Hepatocyte (in vitro differentiated cells): ENCODE results near the gene CACNA1C. TPM values are rescaled to one million over a fixed set of nuclear protein-coding genes. Genes with fewer than 3 reads are reported as not detected.

Source experiments
- DNase-seq: peaks from one replicate; pipeline ENCODE4 v3.0.0-alpha.2; 2016; ENCODE audit warnings: low spot score
- H2AFZ ChIP-seq: fragments of 200-600 bp; sonication (generic); 2 replicates; pipeline ENCODE4 v1.6.0; 2016; ENCODE audit warnings: antibody characterized with exemption, mild to moderate bottlenecking
- H3K27ac ChIP-seq: fragments of 200-600 bp; sonication (generic); 2 replicates; pipeline ENCODE4 v1.5.1; 2016; ENCODE audit warnings: mild to moderate bottlenecking
- H3K27me3 ChIP-seq: fragments of 200-600 bp; sonication (generic); 2 replicates; pipeline ENCODE4 v1.6.1; 2016
- H3K36me3 ChIP-seq: fragments of 200-600 bp; sonication (generic); replicated peaks from 2 replicates; pipeline ENCODE4 v1.5.1; 2016; ENCODE audit warnings: low read depth; ENCODE audit not compliant: insufficient read depth
- H3K4me1 ChIP-seq: fragments of 200-600 bp; sonication (generic); 2 replicates; pipeline ENCODE4 v1.5.1; 2016; ENCODE audit warnings: mild to moderate bottlenecking, moderate library complexity; ENCODE audit not compliant: insufficient read depth
- H3K4me2 ChIP-seq: fragments of 200-600 bp; sonication (generic); 2 replicates; pipeline ENCODE4 v1.6.0; 2016
- H3K4me3 ChIP-seq: fragments of 200-600 bp; sonication (generic); 2 replicates; pipeline ENCODE4 v1.5.1; 2016; ENCODE audit warnings: mild to moderate bottlenecking
- H3K79me2 ChIP-seq: fragments of 200-600 bp; sonication (generic); 2 replicates; pipeline ENCODE4 v1.6.0; 2017; ENCODE audit warnings: mild to moderate bottlenecking
- H3K9me2 ChIP-seq: fragments of 200-600 bp; sonication (generic); replicated peaks from 2 replicates; pipeline ENCODE4 v1.6.0; 2017; ENCODE audit warnings: mild to moderate bottlenecking; ENCODE audit not compliant: insufficient read depth
- H3K9me3 ChIP-seq: fragments of 200-600 bp; sonication (generic); 2 replicates; pipeline ENCODE4 v1.5.1; 2016; ENCODE audit warnings: low read depth, mild to moderate bottlenecking
- H4K20me1 ChIP-seq: fragments of 200-600 bp; sonication (generic); 2 replicates; pipeline ENCODE4 v1.6.0; 2016; ENCODE audit warnings: mild to moderate bottlenecking; ENCODE audit not compliant: insufficient read depth, poor library complexity, severe bottlenecking
- CTCF ChIP-seq: fragments of 200-600 bp; sonication (generic); IDR thresholded peaks from 2 replicates; pipeline ENCODE4 v1.5.1; 2016; ENCODE audit warnings: antibody characterized with exemption, mild to moderate bottlenecking; ENCODE audit not compliant: poor library complexity
- EZH2 ChIP-seq: fragments of 200-600 bp; sonication (generic); IDR thresholded peaks from 2 replicates; pipeline ENCODE4 v1.6.1; 2016; ENCODE audit warnings: antibody characterized with exemption, mild to moderate bottlenecking, borderline replicate concordance
- EZH2phosphoT487 ChIP-seq: fragments of 200-600 bp; sonication (generic); IDR thresholded peaks from one replicate; pipeline ENCODE4 v1.6.1; 2018; ENCODE audit warnings: antibody characterized with exemption, mild to moderate bottlenecking, low read depth, moderate library complexity; ENCODE audit not compliant: unreplicated experiment, severe bottlenecking
- WGBS: methylation state at CpG from one replicate; pipeline ENCODE4 v1.1.6; 2016; ENCODE audit warnings: low lambda C conversion rate; ENCODE audit errors: missing lambda C conversion rate; 5-methylcytosine and 5-hydroxymethylcytosine counted together
- polyA plus RNA-seq: library from polyadenylated mRNA; unstranded; fragments of >200 nt; fragmentation: Nextera tagmentation; extraction: Ambion mirVana; gene quantifications from 2 replicates; pipeline ENCODE4 v1.2.1, GENCODE V29; 2016
- total RNA-seq: library from RNA; depleted of rRNA; stranded (reverse); fragments of >200 nt; gene quantifications from 2 replicates; pipeline ENCODE4 v1.2.3, GENCODE V29; 2014

Gene CACNA1C
- total and polyA plus RNA-seq, 2 experiments from 2014 or later: 3.2 to 4.0 TPM

- WGBS: 85% methylated on average over 15 of the region's 15 CpGs
- TF ChIP-seq CTCF (no peak), EZH2 (no peak), EZH2phosphoT487 (no peak)
- Histone ChIP-seq H3K9me2 (no peaks in the 10 kb centered on the region), H3K27me3 (no peaks in the 10 kb centered on the region), H3K79me2 (no peaks in the 10 kb centered on the region), H3K4me1 (peaks cover 16% of the 10 kb centered on the region), H3K4me2 (no peak overlapping the region), H3K36me3 (no peaks in the 10 kb centered on the region), H3K9me3 (no peaks in the 10 kb centered on the region), H2AFZ (no peak overlapping the region), H4K20me1 (no peaks in the 10 kb centered on the region), H3K4me3 (no peak overlapping the region), H3K27ac (no peak overlapping the region)
- no peak for DNase-seq
Measured at GRCh38 chr12:2359725-2360629, 307.2 kb downstream of the CACNA1C start.

- TF ChIP-seq CTCF: no peak
- no peak for TF ChIP-seq EZH2phosphoT487
- TF ChIP-seq EZH2: no peak
- 87% methylated on average over 11 of the region's 11 CpGs for WGBS
- H3K4me1 ChIP-seq: peaks cover 16% of the 10 kb centered on the region
- no peaks in the 10 kb centered on the region for H3K27me3 ChIP-seq
- H4K20me1 ChIP-seq: no peaks in the 10 kb centered on the region
- H3K36me3 ChIP-seq: no peaks in the 10 kb centered on the region
- no peaks in the 10 kb centered on the region for H3K79me2 ChIP-seq
- H2AFZ ChIP-seq: no peak overlapping the region
- H3K9me3 ChIP-seq: no peaks in the 10 kb centered on the region
- H3K4me3 ChIP-seq: no peak overlapping the region
- DNase-seq: no peak
- H3K27ac ChIP-seq: no peak overlapping the region
- no peaks in the 10 kb centered on the region for H3K9me2 ChIP-seq
- H3K4me2 ChIP-seq: no peak overlapping the region
Measured at GRCh38 chr12:2360630-2361170, 307.9 kb downstream of the CACNA1C start.

GRCh38 chr12:2363836-2364609, 311.2 kb downstream of the CACNA1C start:
- Histone ChIP-seq H3K9me2 (no peaks in the 10 kb centered on the region), H3K4me1 (peaks cover under 1% of the 10 kb centered on the region), H3K4me2 (no peak overlapping the region), H3K4me3 (no peak overlapping the region), H4K20me1 (no peaks in the 10 kb centered on the region), H3K79me2 (no peaks in the 10 kb centered on the region), H3K27me3 (no peaks in the 10 kb centered on the region), H3K27ac (no peak overlapping the region), H2AFZ (no peak overlapping the region), H3K36me3 (no peaks in the 10 kb centered on the region), H3K9me3 (no peaks in the 10 kb centered on the region)
- WGBS: 86% methylated on average over 11 of the region's 11 CpGs
- DNase-seq: no peak
- TF ChIP-seq EZH2 (no peak), EZH2phosphoT487 (no peak), CTCF (no peak)
